H1 (cell line): Measurements from ENCODE around the gene PTPRR. TPM values are rescaled to one million over a fixed set of nuclear protein-coding genes. Genes with fewer than 3 reads are reported as not detected.
A peak's percentile ranks its signal among the peaks of the same experiment; 100 is the strongest.

Experiments used
- CTCF ChIA-PET: fragments of 300-600 bp; sonication (Branson Sonifier 250); formaldehyde crosslinking; loops from one replicate; lab custom pipeline; 2021; ENCODE audit not compliant: partially characterized antibody; lab: Charles Lee
- POLR2A ChIA-PET: fragments of 300-600 bp; sonication (Branson Sonifier 250); formaldehyde crosslinking; loops from one replicate; lab custom pipeline; 2021; ENCODE audit warnings: inconsistent platforms; ENCODE audit not compliant: partially characterized antibody; lab: Charles Lee
- DNase-seq, 2 experiments: peaks; one replicate each; pipeline versions ENCODE4 v3.0.0 to v3.0.0-alpha.2; 2010 to 2022; ENCODE audit warnings: low spot score in 2 of 2, low read depth in 1 of 2, mixed read lengths in 1 of 2
- FAIRE-seq: peaks from 2 replicates; lab custom pipeline; 2011; peaks lifted over from hg19 to GRCh38; lab: Jason Lieb, UNC
- H2AFZ ChIP-seq: 2 replicates; pipeline ENCODE4 v1.8.1; 2012; ENCODE audit warnings: low read length, inconsistent platforms
- H2AK5ac ChIP-seq: 2 replicates; pipeline ENCODE4 v1.6.1; 2013; ENCODE audit warnings: low read depth, low read length
- H2BK120ac ChIP-seq: replicated peaks from 2 replicates; pipeline ENCODE3; 2013; ENCODE audit warnings: low read depth, low read length, inconsistent platforms
- H2BK12ac ChIP-seq: 2 replicates; pipeline ENCODE4 v1.6.1; 2013; ENCODE audit warnings: low read depth, low read length
- H2BK15ac ChIP-seq: 2 replicates; pipeline ENCODE4 v1.6.1; 2013; ENCODE audit warnings: low read length
- H2BK20ac ChIP-seq: 2 replicates; pipeline ENCODE4 v1.6.1; 2013; ENCODE audit warnings: low read length
- H2BK5ac ChIP-seq: 2 replicates; pipeline ENCODE4 v1.6.1; 2013; ENCODE audit warnings: low read depth, low read length
- H3K14ac ChIP-seq: 2 replicates; pipeline ENCODE4 v1.6.1; 2013; ENCODE audit warnings: inconsistent platforms; ENCODE audit not compliant: insufficient read length
- H3K18ac ChIP-seq: 2 replicates; pipeline ENCODE4 v1.6.1; 2013; ENCODE audit warnings: low read length; ENCODE audit errors: extremely low read depth
- H3K23ac ChIP-seq: 2 replicates; pipeline ENCODE4 v1.6.1; 2013; ENCODE audit warnings: inconsistent platforms; ENCODE audit not compliant: insufficient read length
- H3K23me2 ChIP-seq: 2 replicates; pipeline ENCODE4 v1.6.1; 2013; ENCODE audit warnings: low read depth, low read length
- H3K27ac ChIP-seq: 2 replicates; pipeline ENCODE4 v1.6.1; 2011; ENCODE audit warnings: low read depth, low read length, inconsistent platforms
- H3K27me3 ChIP-seq, 4 experiments: replicated peaks in 1 of 4; 1 replicate in 1 of 4; 2 replicates in 3 of 4; pipeline versions ENCODE4 v1.6.1 to v1.8.1; 2011 to 2013; ENCODE audit warnings: low read length in 3 of 4, mild to moderate bottlenecking in 3 of 4, inconsistent platforms in 2 of 4, mixed read lengths in 2 of 4, moderate library complexity in 1 of 4; ENCODE audit not compliant: control insufficient read depth in 3 of 4, insufficient read depth in 3 of 4; ENCODE audit errors: extremely low read depth in 1 of 4
- H3K36me3 ChIP-seq, 4 experiments: 2 replicates each; pipeline versions ENCODE4 v1.6.1 to v1.8.1; 2011 to 2013; ENCODE audit warnings: mild to moderate bottlenecking in 4 of 4, low read length in 3 of 4, moderate library complexity in 2 of 4, control low read depth in 1 of 4, inconsistent platforms in 1 of 4; ENCODE audit not compliant: insufficient read depth in 4 of 4, control insufficient read depth in 2 of 4
- H3K4ac ChIP-seq: replicated peaks from 2 replicates; pipeline ENCODE3; 2013; ENCODE audit warnings: low read length, low read depth, mixed read lengths, inconsistent platforms; ENCODE audit not compliant: insufficient read length
- H3K4me1 ChIP-seq, 4 experiments: replicated peaks in 1 of 4; 1 replicate in 1 of 4; 2 replicates in 3 of 4; pipeline versions ENCODE4 v1.6.1 to v1.8.1; 2011 to 2013; ENCODE audit warnings: low read length in 3 of 4, inconsistent platforms in 2 of 4, mixed read lengths in 1 of 4; ENCODE audit not compliant: insufficient read depth in 4 of 4, control insufficient read depth in 3 of 4
- H3K4me2 ChIP-seq, 2 experiments: 2 replicates each; pipeline versions ENCODE4 v1.6.1 to v1.8.1; 2011 to 2013; ENCODE audit warnings: low read depth in 2 of 2, low read length in 2 of 2, control low read depth in 1 of 2, inconsistent platforms in 1 of 2, mild to moderate bottlenecking in 1 of 2; ENCODE audit not compliant: insufficient read depth in 1 of 2
- H3K4me3 ChIP-seq, 4 experiments: fragments of 200-600, 300-600 bp in 1 of 4; sonication (generic), shearing (Covaris generic), sonication (Bioruptor Twin) in 1 of 4; 2 replicates each; pipeline versions ENCODE4 v1.5.1 to v1.8.1; 2011 to 2016; ENCODE audit warnings: low read length in 4 of 4, low read depth in 3 of 4, control low read depth in 2 of 4, inconsistent platforms in 2 of 4, mild to moderate bottlenecking in 2 of 4, mixed read lengths in 1 of 4, moderate library complexity in 1 of 4; ENCODE audit not compliant: insufficient read depth in 2 of 4; ENCODE audit errors: extremely low read depth in 1 of 4
- H3K56ac ChIP-seq: replicated peaks from 2 replicates; pipeline ENCODE3; 2013; ENCODE audit warnings: low read depth, mild to moderate bottlenecking, mixed read lengths, low read length, inconsistent platforms; ENCODE audit not compliant: insufficient read length
- H3K79me1 ChIP-seq: 2 replicates; pipeline ENCODE4 v1.6.1; 2013; ENCODE audit warnings: low read depth, low read length, control low read depth
- H3K79me2 ChIP-seq, 2 experiments: 2 replicates each; pipeline versions ENCODE4 v1.6.1 to v1.8.1; 2012 to 2013; ENCODE audit warnings: low read length in 2 of 2, mild to moderate bottlenecking in 2 of 2, inconsistent platforms in 1 of 2; ENCODE audit not compliant: insufficient read depth in 2 of 2, control insufficient read depth in 1 of 2
- H3K9ac ChIP-seq, 4 experiments: replicated peaks in 1 of 4; 1 replicate in 1 of 4; 2 replicates in 3 of 4; pipeline versions ENCODE4 v1.6.1 to v1.8.1; 2011 to 2013; ENCODE audit warnings: low read depth in 3 of 4, low read length in 3 of 4, control low read depth in 2 of 4, mild to moderate bottlenecking in 2 of 4, moderate library complexity in 2 of 4, inconsistent platforms in 1 of 4; ENCODE audit errors: extremely low read depth in 1 of 4
- H3K9me3 ChIP-seq, 2 experiments: 2 replicates each; pipeline versions ENCODE4 v1.6.1 to v1.8.1; 2012 to 2013; ENCODE audit warnings: mild to moderate bottlenecking in 2 of 2, moderate library complexity in 2 of 2, control low read depth in 1 of 2, inconsistent platforms in 1 of 2, low read depth in 1 of 2, low read length in 1 of 2, mixed read lengths in 1 of 2; ENCODE audit not compliant: insufficient read depth in 2 of 2
- H4K20me1 ChIP-seq, 2 experiments: replicated peaks in 1 of 2; 2 replicates each; pipeline versions ENCODE3 to v1.8.1; 2011 to 2013; ENCODE audit warnings: inconsistent platforms in 2 of 2, low read length in 2 of 2, mild to moderate bottlenecking in 1 of 2; ENCODE audit not compliant: insufficient read depth in 2 of 2, control insufficient read depth in 1 of 2
- H4K5ac ChIP-seq: 2 replicates; pipeline ENCODE4 v1.6.1; 2013; ENCODE audit warnings: low read length, low read depth, mixed read lengths, inconsistent platforms; ENCODE audit not compliant: insufficient read length
- H4K8ac ChIP-seq: 2 replicates; pipeline ENCODE4 v1.8.0; 2013; ENCODE audit warnings: mild to moderate bottlenecking, moderate library complexity, low read length, inconsistent platforms; ENCODE audit not compliant: insufficient read depth; ENCODE audit errors: extremely low read depth
- H4K91ac ChIP-seq: replicated peaks from 2 replicates; pipeline ENCODE3; 2013; ENCODE audit warnings: low read length, mixed read lengths, inconsistent platforms; ENCODE audit not compliant: insufficient read length
- KDM1A ChIP-seq: fragments of 200-600, 300-600 bp; sonication (generic); IDR thresholded peaks from 2 replicates; pipeline ENCODE4 v1.7.1; 2016; ENCODE audit warnings: mild to moderate bottlenecking, low read length, borderline replicate concordance
- RAD21 ChIP-seq, 2 experiments: IDR thresholded peaks in 1 of 2; conservative IDR thresholded peaks in 1 of 2; 2 replicates each; pipeline ENCODE4 v1.6.1; 2011; ENCODE audit warnings: low read depth in 2 of 2, low read length in 2 of 2, improper control_type of control experiment in 1 of 2, inconsistent platforms in 1 of 2, mild to moderate bottlenecking in 1 of 2, moderate library complexity in 1 of 2
- WGBS, 2 experiments: shearing (Covaris generic) in 1 of 2; methylation state at CpG; one replicate each; pipeline versions ENCODE4 v1.1.6 to v1.1.7; 2013 to 2015; ENCODE audit warnings: low lambda C conversion rate in 2 of 2, mixed read lengths in 2 of 2, inconsistent platforms in 1 of 2, low coverage in 1 of 2, missing lambda C conversion rate in 1 of 2; ENCODE audit not compliant: insufficient replicate concordance in 2 of 2, insufficient coverage in 1 of 2, insufficient read length in 1 of 2; ENCODE audit errors: extremely low coverage in 1 of 2, missing lambda C conversion rate in 1 of 2; 5-methylcytosine and 5-hydroxymethylcytosine counted together
- polyA plus RNA-seq, 7 experiments: library from polyadenylated mRNA; depleted of rRNA in 3 of 7; stranded (reverse) in 5 of 7; unstranded in 2 of 7; fragments of >200 nt in 5 of 7; fragments of 200-250 nt in 2 of 7; gene quantifications; 1 replicate in 5 of 7; 2 replicates in 1 of 7; 4 replicates in 1 of 7; pipeline versions ENCODE4 v1.2.1 to v1.2.3, GENCODE V29; 2011 to 2013; ENCODE audit warnings: missing spikeins in 2 of 7, mixed read lengths in 2 of 7
- total RNA-seq: library from RNA; stranded (reverse); fragmentation: NEBNext Ultra II Directional; extraction: Animal tissue kit (Norgen Biotek cat#: 25700); gene quantifications from 2 replicates; pipeline ENCODE4 v1.2.1, GENCODE V29; 2021
- TF ChIP-seq, protein P1 (sequence below): IDR thresholded peaks from 2 replicates; pipeline ENCODE4 v1.6.1; 2011; ENCODE audit warnings: low read length, improper control_type of control experiment
- TF ChIP-seq, protein P2 (sequence below), 3 experiments: IDR thresholded peaks; 1 replicate in 2 of 3; 2 replicates in 1 of 3; pipeline versions ENCODE4 v1.5.1 to v1.6.1; 2011; ENCODE audit warnings: low read length in 3 of 3, mild to moderate bottlenecking in 3 of 3, inconsistent platforms in 2 of 3, low read depth in 1 of 3, moderate library complexity in 1 of 3; ENCODE audit not compliant: insufficient read depth in 1 of 3; ENCODE audit errors: control extremely low read depth in 1 of 3

Gene PTPRR
- total and polyA plus RNA-seq, 2 of the 8 experiments (the other 6 are each of a cell fraction or from before 2014, with no cell fraction given): 0.07 to 0.35 TPM

DNA sequence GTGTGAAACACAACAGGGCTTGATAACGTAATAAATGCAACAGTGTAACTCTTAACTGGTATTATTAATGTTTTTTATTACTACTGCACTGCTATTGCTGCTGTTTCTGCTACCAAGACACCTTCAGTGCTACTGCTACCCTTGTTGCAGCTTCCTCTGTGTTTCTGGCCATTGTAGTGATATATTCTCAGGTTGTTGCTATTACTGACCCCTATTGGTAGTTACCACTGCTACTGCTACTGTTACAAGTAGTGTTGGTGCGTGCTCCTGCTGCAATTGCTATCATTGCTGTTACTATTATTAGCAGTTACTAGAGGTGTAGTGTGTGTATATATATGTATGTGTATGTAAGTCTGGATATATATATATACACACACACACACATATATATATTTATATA is 196.1 kb downstream of the PTPRR start:
- Histone ChIP-seq H3K56ac (no peak overlapping the region), H2BK15ac (no peak overlapping the region), H2BK5ac (no peak overlapping the region), H3K9ac (no peak overlapping the region), H2AK5ac (no peak overlapping the region), H3K36me3 (no peaks in the 10 kb centered on the region), H2BK20ac (no peak overlapping the region), H4K91ac (no peak overlapping the region), H4K20me1 (no peaks in the 10 kb centered on the region), H3K4ac (no peak overlapping the region), H3K9me3 (no peaks in the 10 kb centered on the region), H2BK12ac (no peak overlapping the region), H3K27me3 (no peaks in the 10 kb centered on the region), H3K4me1 (peaks cover 0 to 8% (median 1%) of the 10 kb centered on the region in 4 experiments; a peak in 2 of 7 replicates), H4K8ac (no peak overlapping the region), H3K23me2 (no peaks in the 10 kb centered on the region), H3K4me3 (no peak overlapping the region), H3K79me2 (no peaks in the 10 kb centered on the region), H2AFZ (no peak overlapping the region), H2BK120ac (no peak overlapping the region), H3K18ac (no peak overlapping the region), H3K79me1 (no peaks in the 10 kb centered on the region), H4K5ac (no peak overlapping the region), H3K4me2 (no peak overlapping the region), H3K14ac (no peak overlapping the region), H3K27ac (no peak overlapping the region), H3K23ac (no peak overlapping the region)
- FAIRE-seq: peak; percentile 60
- CTCF ChIA-PET: interaction anchor here (0.6 to 1.9 kb wide), 6 partner anchors 10 to 843 kb away, joined by 3 to 9 read pairs (median 4); no protein-coding TSS in a partner anchor
- DNase-seq: no peak
- 81% methylated on average over 2 of the region's 2 CpGs; no CpG with 5 or more reads in 1 of the 2 experiments for WGBS, 2 experiments
- TF ChIP-seq RAD21 (IDR thresholded peaks at IDR 0.05 in 1 of 2, conservative IDR thresholded peaks at IDR 0.05 in 1 of 2; ENCODE audit: low read depth in 2 of 2, low read length in 2 of 2) (peak; percentile 56 to 68), KDM1A (0 out of 2 replicates have a peak, but pooled peaks have one; percentile 3)
- TF ChIP-seq, protein P1, sequence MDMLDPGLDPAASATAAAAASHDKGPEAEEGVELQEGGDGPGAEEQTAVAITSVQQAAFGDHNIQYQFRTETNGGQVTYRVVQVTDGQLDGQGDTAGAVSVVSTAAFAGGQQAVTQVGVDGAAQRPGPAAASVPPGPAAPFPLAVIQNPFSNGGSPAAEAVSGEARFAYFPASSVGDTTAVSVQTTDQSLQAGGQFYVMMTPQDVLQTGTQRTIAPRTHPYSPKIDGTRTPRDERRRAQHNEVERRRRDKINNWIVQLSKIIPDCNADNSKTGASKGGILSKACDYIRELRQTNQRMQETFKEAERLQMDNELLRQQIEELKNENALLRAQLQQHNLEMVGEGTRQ: no peak
- TF ChIP-seq, protein P2, sequence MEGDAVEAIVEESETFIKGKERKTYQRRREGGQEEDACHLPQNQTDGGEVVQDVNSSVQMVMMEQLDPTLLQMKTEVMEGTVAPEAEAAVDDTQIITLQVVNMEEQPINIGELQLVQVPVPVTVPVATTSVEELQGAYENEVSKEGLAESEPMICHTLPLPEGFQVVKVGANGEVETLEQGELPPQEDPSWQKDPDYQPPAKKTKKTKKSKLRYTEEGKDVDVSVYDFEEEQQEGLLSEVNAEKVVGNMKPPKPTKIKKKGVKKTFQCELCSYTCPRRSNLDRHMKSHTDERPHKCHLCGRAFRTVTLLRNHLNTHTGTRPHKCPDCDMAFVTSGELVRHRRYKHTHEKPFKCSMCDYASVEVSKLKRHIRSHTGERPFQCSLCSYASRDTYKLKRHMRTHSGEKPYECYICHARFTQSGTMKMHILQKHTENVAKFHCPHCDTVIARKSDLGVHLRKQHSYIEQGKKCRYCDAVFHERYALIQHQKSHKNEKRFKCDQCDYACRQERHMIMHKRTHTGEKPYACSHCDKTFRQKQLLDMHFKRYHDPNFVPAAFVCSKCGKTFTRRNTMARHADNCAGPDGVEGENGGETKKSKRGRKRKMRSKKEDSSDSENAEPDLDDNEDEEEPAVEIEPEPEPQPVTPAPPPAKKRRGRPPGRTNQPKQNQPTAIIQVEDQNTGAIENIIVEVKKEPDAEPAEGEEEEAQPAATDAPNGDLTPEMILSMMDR (IDR thresholded peaks at IDR 0.05; ENCODE audit: control extremely low read depth in 1 of 3, insufficient read depth in 1 of 3, low read depth in 1 of 3, low read length in 3 of 3): peak in 2 of 3 experiments; percentile 58 to 75; a peak in 3 of 4 replicates
- POLR2A ChIA-PET: no interaction called here
